ENCODE results near the gene PAX3.

DNA sequence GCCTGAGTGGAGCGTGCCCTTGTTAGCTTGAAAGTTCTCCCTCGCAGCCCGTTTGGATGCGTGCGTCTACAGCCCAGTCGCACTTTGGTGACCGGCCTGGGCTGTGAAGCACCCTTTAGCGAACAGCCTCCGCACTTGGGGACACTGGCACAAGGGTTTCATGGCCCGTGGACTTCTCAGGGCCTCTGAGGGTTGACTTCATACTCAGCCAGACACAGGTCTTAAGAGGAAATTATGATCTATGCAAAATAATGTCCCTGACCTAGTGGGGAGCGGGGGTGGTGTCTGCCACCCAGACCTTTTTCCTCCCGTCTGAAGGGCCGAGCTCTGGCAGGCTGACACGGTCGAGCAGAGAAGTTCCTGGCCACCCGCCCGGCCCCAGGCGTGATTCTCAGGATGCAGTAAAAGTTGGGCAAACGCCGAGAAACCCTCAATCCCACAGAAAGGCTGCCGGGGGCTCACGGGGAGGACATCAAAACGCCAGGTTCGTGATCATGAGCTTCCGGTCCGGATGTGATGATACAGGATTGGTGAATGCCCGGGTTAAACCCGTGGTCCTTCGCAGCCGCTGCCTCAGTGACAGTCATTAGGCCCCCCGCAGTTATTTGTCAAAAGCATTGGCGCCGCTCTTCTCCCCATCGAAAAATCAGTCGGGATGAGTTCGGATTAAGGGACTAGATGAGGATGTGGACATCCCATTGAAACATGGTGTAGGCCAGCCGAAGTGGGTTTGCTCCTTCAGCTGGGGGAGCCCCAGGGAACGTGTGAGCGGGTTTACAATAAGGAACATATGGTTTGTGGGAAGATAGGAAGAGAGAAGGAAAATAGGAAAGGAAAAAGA lies 3.6 kb upstream of the PAX3 start:
- TF ChIP-seq CBFB (CRISPR knock-in tag; IDR thresholded peaks at IDR 0.05; ENCODE audit: low read depth) (no peak), GTF2I (CRISPR knock-in tag; conservative IDR thresholded peaks at IDR 0.05) (no peak), ZBTB21 (CRISPR knock-in tag; IDR thresholded peaks at IDR 0.05; ENCODE audit: borderline replicate concordance) (no peak), MYBL2 (CRISPR knock-in tag; IDR thresholded peaks at IDR 0.05) (no peak), TEAD4 (CRISPR knock-in tag; IDR thresholded peaks at IDR 0.05) (no peak), JUN (CRISPR knock-in tag; IDR thresholded peaks at IDR 0.05) (no peak), ZNF263 (CRISPR knock-in tag; IDR thresholded peaks at IDR 0.05; ENCODE audit: low read depth) (no peak), CREB1 (CRISPR knock-in tag; IDR thresholded peaks at IDR 0.05) (no peak), ATF1 (CRISPR knock-in tag; IDR thresholded peaks at IDR 0.05) (no peak), ZNF121 (CRISPR knock-in tag; IDR thresholded peaks at IDR 0.05) (no peak), ZNF138 (CRISPR knock-in tag; conservative IDR thresholded peaks at IDR 0.05) (no peak)
- TF ChIP-seq, protein P1, sequence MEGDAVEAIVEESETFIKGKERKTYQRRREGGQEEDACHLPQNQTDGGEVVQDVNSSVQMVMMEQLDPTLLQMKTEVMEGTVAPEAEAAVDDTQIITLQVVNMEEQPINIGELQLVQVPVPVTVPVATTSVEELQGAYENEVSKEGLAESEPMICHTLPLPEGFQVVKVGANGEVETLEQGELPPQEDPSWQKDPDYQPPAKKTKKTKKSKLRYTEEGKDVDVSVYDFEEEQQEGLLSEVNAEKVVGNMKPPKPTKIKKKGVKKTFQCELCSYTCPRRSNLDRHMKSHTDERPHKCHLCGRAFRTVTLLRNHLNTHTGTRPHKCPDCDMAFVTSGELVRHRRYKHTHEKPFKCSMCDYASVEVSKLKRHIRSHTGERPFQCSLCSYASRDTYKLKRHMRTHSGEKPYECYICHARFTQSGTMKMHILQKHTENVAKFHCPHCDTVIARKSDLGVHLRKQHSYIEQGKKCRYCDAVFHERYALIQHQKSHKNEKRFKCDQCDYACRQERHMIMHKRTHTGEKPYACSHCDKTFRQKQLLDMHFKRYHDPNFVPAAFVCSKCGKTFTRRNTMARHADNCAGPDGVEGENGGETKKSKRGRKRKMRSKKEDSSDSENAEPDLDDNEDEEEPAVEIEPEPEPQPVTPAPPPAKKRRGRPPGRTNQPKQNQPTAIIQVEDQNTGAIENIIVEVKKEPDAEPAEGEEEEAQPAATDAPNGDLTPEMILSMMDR (IDR thresholded peaks at IDR 0.05), result no peak

Measured in WTC11 (cell line).